Body of pancreas (tissue), 4 donors: ENCODE measurements around the gene SPNS3. TPM values are rescaled to one million over a fixed set of nuclear protein-coding genes. Genes with fewer than 3 reads are reported as not detected.

Experiments
- ATAC-seq: fragments of 150-250 bp; one replicate; pipeline ENCODE4 v1.9.1; 2016
- DNase-seq, 4 donors: peaks; one replicate each; pipeline ENCODE4 v3.0.0-alpha.2; 2019
- H3K27ac ChIP-seq, 4 donors: fragments of 200-600 bp; sonication (generic); 1 replicate in 3 of 4; 2 replicates in 1 of 4; pipeline versions ENCODE4 v1.5.1 to v1.6.1; 2016 to 2019; ENCODE audit warnings: mild to moderate bottlenecking in 1 of 4, mixed read lengths in 1 of 4, moderate library complexity in 1 of 4
- H3K27me3 ChIP-seq, 2 donors: fragments of 200-600 bp; sonication (generic); one replicate each; pipeline ENCODE4 v1.6.0; 2016; ENCODE audit warnings: mild to moderate bottlenecking in 1 of 2
- H3K36me3 ChIP-seq, 2 donors: fragments of 200-600 bp; sonication (generic); replicated peaks in 1 of 2; 2 replicates each; pipeline ENCODE4 v1.5.1; 2016; ENCODE audit warnings: low read depth in 2 of 2; ENCODE audit not compliant: insufficient read depth in 1 of 2
- H3K4me1 ChIP-seq: fragments of 200-600 bp; sonication (generic); one replicate; pipeline ENCODE4 v1.6.0; 2016
- H3K4me3 ChIP-seq, 2 donors: fragments of 200-600 bp; sonication (generic); 1 replicate in 1 of 2; 2 replicates in 1 of 2; pipeline ENCODE4 v1.5.1; 2016 to 2019
- H3K9me3 ChIP-seq, 3 donors: fragments of 200-600 bp; sonication (generic); 1 replicate in 2 of 3; 2 replicates in 1 of 3; pipeline ENCODE4 v1.5.1; 2016
- CTCF ChIP-seq, 7 experiments: fragments of 450-650 bp in 4 of 7; fragments of 200-600 bp in 3 of 7; sonication (generic) in 3 of 7; IDR thresholded peaks; one replicate each; pipeline ENCODE4 v1.5.1; 2016 to 2019; ENCODE audit warnings: antibody characterized with exemption in 7 of 7
- POLR2A ChIP-seq, 3 donors: fragments of 450-650 bp; IDR thresholded peaks; one replicate each; pipeline ENCODE4 v1.6.1; 2016; ENCODE audit warnings: antibody characterized with exemption in 3 of 3, mild to moderate bottlenecking in 2 of 3
- WGBS, 2 donors: methylation state at CpG; one replicate each; pipeline ENCODE4 v1.1.5; 2017; 5-methylcytosine and 5-hydroxymethylcytosine counted together
- intact Hi-C: fragments of 100-400 bp; cut with DNase I; formaldehyde crosslinking; loops from one replicate; pipeline ENCODE4 v1.15.1; 2023
- total RNA-seq, 2 donors: library from RNA; depleted of rRNA; stranded (reverse); fragments of >200 nt; gene quantifications; one replicate each; pipeline ENCODE4 v1.1.0, GENCODE V29; 2016

SPNS3 gene
- total RNA-seq, 2 donors from 2014 or later, result not detected

GRCh38 chr17:4436381-4436780, 2.6 kb downstream of the SPNS3 start:
- H3K27me3 ChIP-seq, result no peaks in the 10 kb centered on the region
- TF ChIP-seq POLR2A (IDR thresholded peaks at IDR 0.05), result no peak
- no peak for TF ChIP-seq CTCF (IDR thresholded peaks at IDR 0.05)
- ATAC-seq (no peak), DNase-seq (no peak)
- 83 to 86% methylated on average over 4 of the region's 4 CpGs for WGBS, 2 donors
- no peaks in the 10 kb centered on the region for H3K36me3 ChIP-seq
- H3K27ac ChIP-seq, result no peak overlapping the region
- no peaks in the 10 kb centered on the region for H3K9me3 ChIP-seq
- peaks cover 7% of the 10 kb centered on the region for H3K4me1 ChIP-seq
- intact Hi-C loops, result no loop called here
- H3K4me3 ChIP-seq, result no peak overlapping the region

GRCh38 chr17:4436846-4437245, 3.1 kb downstream of the SPNS3 start:
- Histone ChIP-seq H3K9me3 (no peaks in the 10 kb centered on the region), H3K4me1 (peaks cover 7% of the 10 kb centered on the region), H3K27ac (no peak overlapping the region), H3K4me3 (no peak overlapping the region), H3K27me3 (no peaks in the 10 kb centered on the region), H3K36me3 (no peaks in the 10 kb centered on the region)
- no peak for DNase-seq
- WGBS, 2 donors, result 69 to 76% methylated on average over 3 to 7 of the region's 7 CpGs
- TF ChIP-seq CTCF (IDR thresholded peaks at IDR 0.05) (no peak), POLR2A (IDR thresholded peaks at IDR 0.05) (no peak)
- ATAC-seq, result no peak
- intact Hi-C loops, result no loop called here

- H3K27ac ChIP-seq, result no peak overlapping the region
- intact Hi-C loops, result no loop called here
- DNase-seq, result no peak
- no peak for TF ChIP-seq POLR2A (IDR thresholded peaks at IDR 0.05)
- TF ChIP-seq CTCF (IDR thresholded peaks at IDR 0.05), result no peak
- H3K36me3 ChIP-seq, result no peaks in the 10 kb centered on the region
- no peak for ATAC-seq
- H3K4me1 ChIP-seq, result peaks cover 7% of the 10 kb centered on the region
- no peak overlapping the region for H3K4me3 ChIP-seq
- H3K27me3 ChIP-seq, result no peaks in the 10 kb centered on the region
- WGBS, 2 donors, result 86 to 88% methylated on average over 14 to 17 of the region's 17 CpGs
- no peaks in the 10 kb centered on the region for H3K9me3 ChIP-seq
Measured at GRCh38 chr17:4438162-4438944, 4.6 kb downstream of the SPNS3 start.

- H3K9me3 ChIP-seq, result no peaks in the 10 kb centered on the region
- intact Hi-C loops, result no loop called here
- no peak overlapping the region for H3K4me3 ChIP-seq
- no peaks in the 10 kb centered on the region for H3K27me3 ChIP-seq
- 77 to 89% methylated on average over 4 to 8 of the region's 8 CpGs for WGBS, 2 donors
- no peaks in the 10 kb centered on the region for H3K36me3 ChIP-seq
- ATAC-seq (no peak), DNase-seq (no peak)
- peaks cover 16% of the 10 kb centered on the region for H3K4me1 ChIP-seq
- no peak overlapping the region for H3K27ac ChIP-seq
- TF ChIP-seq POLR2A (IDR thresholded peaks at IDR 0.05) (no peak), CTCF (IDR thresholded peaks at IDR 0.05) (no peak)
Measured at GRCh38 chr17:4440021-4440420, 6.3 kb downstream of the SPNS3 start.
